Measurements from ENCODE around the gene ARHGAP18. TPM values are rescaled to one million over a fixed set of nuclear protein-coding genes. Genes with fewer than 3 reads are reported as not detected.
A peak's percentile ranks its signal among the peaks of the same experiment; 100 is the strongest.

The ARHGAP18 gene
- total and polyA plus RNA-seq, 3 experiments from 2014 or later: 5.8 to 7.2 (median 6.5) TPM

GRCh38 chr6:129605095-129605494 lies 104.9 kb downstream of the ARHGAP18 start:
- H3K27ac ChIP-seq (ENCODE audit: low read depth, low read length): no peak overlapping the region
- no peaks in the 10 kb centered on the region for H3K36me3 ChIP-seq (ENCODE audit: insufficient read depth, low read length)
- no peaks in the 10 kb centered on the region for H3K27me3 ChIP-seq (ENCODE audit: insufficient read depth, low read length, poor library complexity, severe bottlenecking)
- Mint-ChIP-seq H3K36me3 (peaks cover 0 to 24% (median 19%) of the 10 kb centered on the region in 3 donors), H3K4me1 (no peaks in the 10 kb centered on the region), H3K27ac (no peak overlapping the region), H3K4me3 (no peak overlapping the region), H3K9me3 (no peaks in the 10 kb centered on the region), H3K27me3 (peaks cover 0 to 1% of the 10 kb centered on the region in 2 donors)
- H3K4me3 ChIP-seq (ENCODE audit: low read length): no peak overlapping the region
- ChIA-PET POLR2A (no interaction called here), CTCF (interaction anchor here (2.2 kb wide), 1 partner anchor 125 kb away, joined by 9 read pairs; no protein-coding TSS in a partner anchor)
- no peaks in the 10 kb centered on the region for H3K4me1 ChIP-seq (ENCODE audit: insufficient read depth, low read length)
- no peaks in the 10 kb centered on the region for H3K9me3 ChIP-seq (ENCODE audit: low read length)
- DNase-seq: no peak

- DNase-seq: no peak
- Mint-ChIP-seq H3K36me3 (peaks cover 0 to 18% (median 14%) of the 10 kb centered on the region in 3 donors), H3K4me1 (no peaks in the 10 kb centered on the region), H3K4me3 (no peak overlapping the region), H3K9me3 (no peaks in the 10 kb centered on the region), H3K27me3 (peaks cover 0 to 1% of the 10 kb centered on the region in 2 donors), H3K27ac (no peak overlapping the region)
- Histone ChIP-seq H3K9me3 (ENCODE audit: low read length) (no peaks in the 10 kb centered on the region), H3K4me3 (ENCODE audit: low read length) (no peak overlapping the region), H3K4me1 (ENCODE audit: insufficient read depth, low read length) (no peaks in the 10 kb centered on the region), H3K36me3 (ENCODE audit: insufficient read depth, low read length) (no peaks in the 10 kb centered on the region), H3K27ac (ENCODE audit: low read depth, low read length) (no peak overlapping the region), H3K27me3 (ENCODE audit: insufficient read depth, low read length, poor library complexity, severe bottlenecking) (no peaks in the 10 kb centered on the region)
- CTCF ChIA-PET: interaction anchor here (1.3 to 2.2 kb wide), 3 partner anchors 126 to 417 kb away, joined by 3 to 9 read pairs (median 6); no protein-coding TSS in a partner anchor
- POLR2A ChIA-PET: no interaction called here
Measured at GRCh38 chr6:129604321-129604720, 105.7 kb downstream of the ARHGAP18 start.

- Histone ChIP-seq H3K9me3 (ENCODE audit: low read length) (no peaks in the 10 kb centered on the region), H3K4me1 (ENCODE audit: insufficient read depth, low read length) (no peaks in the 10 kb centered on the region), H3K4me3 (ENCODE audit: low read length) (no peak overlapping the region), H3K27ac (ENCODE audit: low read depth, low read length) (no peak overlapping the region), H3K27me3 (ENCODE audit: insufficient read depth, low read length, poor library complexity, severe bottlenecking) (no peaks in the 10 kb centered on the region), H3K36me3 (ENCODE audit: insufficient read depth, low read length) (no peaks in the 10 kb centered on the region)
- Mint-ChIP-seq H3K27ac (no peak overlapping the region), H3K4me1 (no peaks in the 10 kb centered on the region), H3K4me3 (no peak overlapping the region), H3K9me3 (no peaks in the 10 kb centered on the region), H3K27me3 (peaks cover 0 to 1% of the 10 kb centered on the region in 2 donors), H3K36me3 (peaks cover 0 to 18% (median 14%) of the 10 kb centered on the region in 3 donors)
- DNase-seq: no peak
- ChIA-PET CTCF (interaction anchor here (1.0 to 2.2 kb wide), 4 partner anchors 10 to 417 kb away, joined by 3 to 9 read pairs (median 4); no protein-coding TSS in a partner anchor), POLR2A (no interaction called here)
Measured at GRCh38 chr6:129603741-129604140, 106.2 kb downstream of the ARHGAP18 start.

GRCh38 chr6:129601323-129601722 lies 108.7 kb downstream of the ARHGAP18 start:
- peak overlapping the region in 2 of 8 donors; percentile 10 to 22 for H3K27ac Mint-ChIP-seq
- Histone ChIP-seq H3K4me3 (ENCODE audit: low read length) (no peak overlapping the region), H3K36me3 (ENCODE audit: insufficient read depth, low read length) (no peaks in the 10 kb centered on the region), H3K27me3 (ENCODE audit: insufficient read depth, low read length, poor library complexity, severe bottlenecking) (no peaks in the 10 kb centered on the region), H3K9me3 (ENCODE audit: low read length) (no peaks in the 10 kb centered on the region), H3K4me1 (ENCODE audit: insufficient read depth, low read length) (no peaks in the 10 kb centered on the region), H3K27ac (ENCODE audit: low read depth, low read length) (no peak overlapping the region)
- CTCF ChIA-PET: interaction anchor here (1.2 to 6.6 kb wide), 3 partner anchors 126 to 420 kb away, joined by 3 to 88 read pairs (median 5); no protein-coding TSS in a partner anchor
- POLR2A ChIA-PET: interaction anchor here (0.9 kb wide), 1 partner anchor 123 kb away, joined by 4 read pairs; no protein-coding TSS in a partner anchor
- no peaks in the 10 kb centered on the region for H3K27me3 Mint-ChIP-seq
- H3K9me3 Mint-ChIP-seq: no peaks in the 10 kb centered on the region
- no peak overlapping the region for H3K4me3 Mint-ChIP-seq
- no peaks in the 10 kb centered on the region for H3K4me1 Mint-ChIP-seq
- DNase-seq: no peak
- peaks cover 0 to 11% (median 6%) of the 10 kb centered on the region in 3 donors for H3K36me3 Mint-ChIP-seq

- H3K4me3 ChIP-seq (ENCODE audit: low read length): no peak overlapping the region
- Mint-ChIP-seq H3K36me3 (peaks cover 0 to 6% (median 2%) of the 10 kb centered on the region in 3 donors), H3K4me1 (no peaks in the 10 kb centered on the region), H3K9me3 (no peaks in the 10 kb centered on the region), H3K27me3 (no peaks in the 10 kb centered on the region), H3K27ac (no peak overlapping the region), H3K4me3 (no peak overlapping the region)
- H3K27me3 ChIP-seq (ENCODE audit: insufficient read depth, low read length, poor library complexity, severe bottlenecking): no peaks in the 10 kb centered on the region
- H3K9me3 ChIP-seq (ENCODE audit: low read length): no peaks in the 10 kb centered on the region
- POLR2A ChIA-PET: no interaction called here
- CTCF ChIA-PET: interaction anchor here (0.6 to 6.6 kb wide), 6 partner anchors 9 to 168 kb away, joined by 3 to 88 read pairs (median 10); partner anchors contain the start of gene ARHGAP18
- H3K4me1 ChIP-seq (ENCODE audit: insufficient read depth, low read length): no peaks in the 10 kb centered on the region
- DNase-seq: no peak
- H3K36me3 ChIP-seq (ENCODE audit: insufficient read depth, low read length): no peaks in the 10 kb centered on the region
- no peak overlapping the region for H3K27ac ChIP-seq (ENCODE audit: low read depth, low read length)
Measured at GRCh38 chr6:129599467-129599866, 110.5 kb downstream of the ARHGAP18 start.

GRCh38 chr6:129598244-129599187 lies 111.5 kb downstream of the ARHGAP18 start:
- Mint-ChIP-seq H3K9me3 (no peaks in the 10 kb centered on the region), H3K36me3 (peaks cover 0 to 5% (median 2%) of the 10 kb centered on the region in 3 donors), H3K4me1 (no peaks in the 10 kb centered on the region), H3K27me3 (no peaks in the 10 kb centered on the region), H3K27ac (no peak overlapping the region), H3K4me3 (peak overlapping the region in 1 of 7 donors; percentile 29)
- H3K9me3 ChIP-seq (ENCODE audit: low read length): no peaks in the 10 kb centered on the region
- no peak overlapping the region for H3K27ac ChIP-seq (ENCODE audit: low read depth, low read length)
- POLR2A ChIA-PET: no interaction called here
- H3K27me3 ChIP-seq (ENCODE audit: insufficient read depth, low read length, poor library complexity, severe bottlenecking): no peaks in the 10 kb centered on the region
- DNase-seq: peak in 2 of 5 donors; percentile 60 to 65
- H3K36me3 ChIP-seq (ENCODE audit: insufficient read depth, low read length): no peaks in the 10 kb centered on the region
- no peaks in the 10 kb centered on the region for H3K4me1 ChIP-seq (ENCODE audit: insufficient read depth, low read length)
- CTCF ChIA-PET: interaction anchor here (0.6 to 6.6 kb wide), 33 partner anchors 8 to 1245 kb away, joined by 3 to 88 read pairs (median 4); partner anchors contain the start of genes ARHGAP18 and L3MBTL3
- no peak overlapping the region for H3K4me3 ChIP-seq (ENCODE audit: low read length)

GRCh38 chr6:129597023-129597713 lies 112.8 kb downstream of the ARHGAP18 start:
- Histone ChIP-seq H3K27ac (ENCODE audit: low read depth, low read length) (no peak overlapping the region), H3K4me1 (ENCODE audit: insufficient read depth, low read length) (no peaks in the 10 kb centered on the region), H3K36me3 (ENCODE audit: insufficient read depth, low read length) (no peaks in the 10 kb centered on the region), H3K27me3 (ENCODE audit: insufficient read depth, low read length, poor library complexity, severe bottlenecking) (no peaks in the 10 kb centered on the region), H3K9me3 (ENCODE audit: low read length) (no peaks in the 10 kb centered on the region), H3K4me3 (ENCODE audit: low read length) (no peak overlapping the region)
- DNase-seq: no peak
- Mint-ChIP-seq H3K9me3 (no peaks in the 10 kb centered on the region), H3K27ac (no peak overlapping the region), H3K4me3 (no peak overlapping the region), H3K4me1 (no peaks in the 10 kb centered on the region), H3K36me3 (peaks cover 0 to 5% (median 2%) of the 10 kb centered on the region in 3 donors), H3K27me3 (no peaks in the 10 kb centered on the region)
- POLR2A ChIA-PET: no interaction called here
- CTCF ChIA-PET: interaction anchor here (1.0 to 6.6 kb wide), 23 partner anchors 8 to 1246 kb away, joined by 3 to 88 read pairs (median 8); partner anchors contain the start of genes ARHGAP18 and TMEM244

Data from CD8-positive, alpha-beta memory T cell (primary cell).